Kidney (tissue), 14 donors: Measurements from ENCODE around the gene KLHL11. TPM values are rescaled to one million over a fixed set of nuclear protein-coding genes. Genes with fewer than 3 reads are reported as not detected.
"Not testable (repeated sequence)": the region's sequence is repeated elsewhere in the genome, so short reads cannot be mapped to it uniquely, and the experiment has no call there.

ENCODE experiments used
- DNase-seq, 5 donors: peaks; one replicate each; pipeline ENCODE4 v3.0.0-alpha.2; 2013 to 2020
- FAIRE-seq: peaks from 2 replicates; lab custom pipeline; 2012; peaks lifted over from hg19 to GRCh38; lab: Jason Lieb, UNC
- H3K27ac ChIP-seq, 2 donors: one replicate each; pipeline ENCODE4 v1.7.0; 2013; ENCODE audit warnings: low read depth in 2 of 2, low read length in 2 of 2, inconsistent platforms in 1 of 2
- H3K27me3 ChIP-seq: one replicate; pipeline ENCODE4 v1.7.1; 2013; ENCODE audit warnings: low read length, inconsistent platforms; ENCODE audit not compliant: control insufficient read depth, insufficient read depth
- H3K36me3 ChIP-seq, 3 donors: one replicate each; pipeline versions ENCODE4 v1.7.0 to v1.7.1; 2013; ENCODE audit warnings: low read length in 3 of 3, control low read depth in 1 of 3, inconsistent platforms in 1 of 3; ENCODE audit not compliant: insufficient read depth in 3 of 3, control insufficient read depth in 2 of 3
- H3K4me1 ChIP-seq, 3 donors: one replicate each; pipeline versions ENCODE4 v1.7.0 to v1.7.1; 2013; ENCODE audit warnings: low read length in 3 of 3, inconsistent platforms in 1 of 3, low read depth in 1 of 3; ENCODE audit not compliant: control insufficient read depth in 2 of 3, insufficient read depth in 2 of 3
- H3K4me3 ChIP-seq, 3 donors: one replicate each; pipeline versions ENCODE4 v1.7.0 to v1.8.1; 2013; ENCODE audit warnings: low read length in 3 of 3, control low read depth in 1 of 3, inconsistent platforms in 1 of 3
- H3K9ac ChIP-seq, 3 donors: one replicate each; pipeline versions ENCODE4 v1.7.0 to v1.7.1; 2013; ENCODE audit warnings: low read length in 3 of 3, control low read depth in 1 of 3, inconsistent platforms in 1 of 3
- H3K9me3 ChIP-seq, 3 donors: one replicate each; pipeline versions ENCODE4 v1.7.0 to v1.7.1; 2013; ENCODE audit warnings: low read length in 3 of 3, control low read depth in 1 of 3, inconsistent platforms in 1 of 3; ENCODE audit not compliant: control insufficient read depth in 2 of 3, insufficient read depth in 1 of 3
- CTCF ChIP-seq: IDR thresholded peaks from 3 replicates; pipeline ENCODE4 v1.5.1; 2012; ENCODE audit warnings: mild to moderate bottlenecking, moderate library complexity, borderline replicate concordance; ENCODE audit not compliant: insufficient read depth; ENCODE audit errors: extremely low read depth
- intact Hi-C: fragments of 100-400 bp; cut with DNase I; formaldehyde crosslinking; loops from one replicate; pipeline ENCODE4 v1.11.1; 2022
- polyA plus RNA-seq: library from polyadenylated mRNA; stranded (reverse); fragments of 350-450 nt; fragmentation: Illumina TruSeq; extraction: RNeasy Lipid Tissue Mini Kit (QIAGEN cat#74804); gene quantifications from one replicate; pipeline ENCODE4 v1.2.3, GENCODE V29; 2014; ENCODE audit warnings: low read depth, low replicate concordance; ENCODE audit not compliant: insufficient read depth
- total RNA-seq: library from RNA; stranded (reverse); fragmentation: NEBNext Ultra II Directional; extraction: Animal tissue kit (Norgen Biotek cat#: 25700); gene quantifications from one replicate; pipeline ENCODE4 v1.2.1, GENCODE V29; 2021
- donor health status: control.
- donor health status: control.
- donor health status: control.
- donor health status: control.
- donor health status: control.
- donor health status: DM: yes; HTN: yes; CAD: no.
- donor health status: Normal renal cell carcinoma (clear cell type).

Gene KLHL11
- total and polyA plus RNA-seq, 2 donors from 2014 or later, result 0.37 to 16.1 TPM

GRCh38 chr17:41844971-41845370, 20.3 kb downstream of the KLHL11 start:
- H3K9ac ChIP-seq, result no peak overlapping the region
- FAIRE-seq, result no peak
- no peak for TF ChIP-seq CTCF

GRCh38 chr17:41840781-41841180, 24.4 kb downstream of the KLHL11 start:
- DNase-seq, H3K27me3 ChIP-seq, intact Hi-C loops, H3K4me3 ChIP-seq, FAIRE-seq, H3K9ac ChIP-seq, H3K9me3 ChIP-seq, H3K36me3 ChIP-seq, H3K4me1 ChIP-seq, H3K27ac ChIP-seq: not testable (repeated sequence)

More at GRCh38 chr17:41844971-41845370, 20.3 kb downstream of the KLHL11 start:
- Histone ChIP-seq H3K27me3 (no peaks in the 10 kb centered on the region), H3K27ac (no peak overlapping the region), H3K4me1 (peaks cover 0 to 3% (median 0%) of the 10 kb centered on the region in 3 donors), H3K36me3 (no peaks in the 10 kb centered on the region), H3K4me3 (no peak overlapping the region), H3K9me3 (no peaks in the 10 kb centered on the region)
- no peak for DNase-seq
- intact Hi-C loops, result no loop called here

- H3K9me3 ChIP-seq, intact Hi-C loops, H3K4me3 ChIP-seq, H3K36me3 ChIP-seq, FAIRE-seq, H3K27me3 ChIP-seq, H3K4me1 ChIP-seq, H3K27ac ChIP-seq, DNase-seq, H3K9ac ChIP-seq: not testable (repeated sequence)
Observed at GRCh38 chr17:41839448-41839847, 25.8 kb downstream of the KLHL11 start.

- DNase-seq (no peak), FAIRE-seq (no peak)
- no peak within 1 kb of the TSS for H3K27ac ChIP-seq
- TF ChIP-seq CTCF, result no peak
- H3K27me3 ChIP-seq, result no peaks in the 10 kb centered on the region
- no peaks in the 10 kb centered on the region for H3K36me3 ChIP-seq
- H3K4me3 ChIP-seq, result peak within 1 kb of the TSS in 2 of 3 donors; percentile 70 to 83
- H3K4me1 ChIP-seq, result peaks cover 0 to 4% (median 0%) of the 10 kb centered on the region in 3 donors
- peak within 1 kb of the TSS in 1 of 3 donors; percentile 67 for H3K9ac ChIP-seq
- intact Hi-C loops, result no loop called here
- no peaks in the 10 kb centered on the region for H3K9me3 ChIP-seq
Observed at GRCh38 chr17:41837761-41838538, 27.3 kb downstream of the KLHL11 start, which contains the start of gene KLHL10. Gene KLHL10 (plus strand): TSS chr17:41837825. CDS start chr17:41837933, 108 bp downstream.
